H54 (cell line): ENCODE data around the gene RAI2.
"Not testable (repeated sequence)": the region's sequence is repeated elsewhere in the genome, so short reads cannot be mapped to it uniquely, and the experiment has no call there.

Experiments
- DNase-seq: peaks from one replicate; pipeline ENCODE4 v3.0.0; 2011; ENCODE audit warnings: low spot score, mixed read lengths; ENCODE audit not compliant: insufficient read length
- FAIRE-seq: peaks from 3 replicates; lab custom pipeline; 2011; peaks lifted over from hg19 to GRCh38; lab: Jason Lieb, UNC
- POLR2A ChIP-seq: IDR thresholded peaks from 2 replicates; pipeline ENCODE4 v1.6.1; 2011; ENCODE audit warnings: low read depth, mild to moderate bottlenecking, low read length

RAI2 gene

DNA sequence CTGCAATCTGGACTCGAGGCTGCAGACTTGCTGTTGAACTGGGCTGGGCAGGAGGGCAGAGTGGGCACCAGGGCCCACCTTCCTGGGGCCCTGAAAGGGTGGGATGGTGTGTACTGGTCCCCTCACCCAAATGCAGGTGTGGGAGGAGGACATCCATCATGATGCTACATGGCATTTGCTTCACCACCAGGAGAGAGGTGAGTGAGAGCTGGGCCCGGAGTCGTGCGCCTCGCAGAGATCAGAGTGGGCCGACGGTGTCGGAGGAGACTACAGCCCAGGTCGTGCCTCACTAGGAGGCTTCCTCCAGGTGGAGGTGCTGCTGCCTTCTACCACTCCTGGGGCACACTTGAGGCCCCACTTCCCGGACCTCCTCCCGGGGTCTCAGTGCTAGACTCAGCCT, 73.5 kb downstream of the RAI2 start:
- no peak for DNase-seq
- TF ChIP-seq POLR2A = no peak
- no peak for FAIRE-seq

- DNase-seq, FAIRE-seq: not testable (repeated sequence)
Measured at GRCh38 chrX:17786554-17787347, 74.3 kb downstream of the RAI2 start.

DNA sequence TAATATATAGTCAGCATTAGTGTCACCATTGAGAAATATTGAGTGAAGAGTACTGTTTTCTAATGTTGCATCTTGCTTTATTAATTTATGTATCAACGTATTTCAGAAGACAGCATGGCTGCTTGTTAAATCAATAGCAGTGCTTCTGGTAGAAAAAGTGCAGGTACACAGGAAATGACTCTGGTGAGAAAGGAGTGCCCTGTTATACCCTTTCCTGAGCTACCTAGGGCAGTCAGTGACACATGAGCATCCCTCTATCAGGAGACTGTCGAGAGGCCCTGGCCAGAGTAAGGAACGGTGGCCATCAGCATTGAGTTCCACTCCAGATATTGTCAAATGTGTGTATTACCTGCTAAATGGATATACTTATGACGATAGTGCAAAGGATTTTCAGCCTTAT, 81.7 kb downstream of the RAI2 start:
- TF ChIP-seq POLR2A = no peak
- DNase-seq (no peak), FAIRE-seq (no peak)

DNA sequence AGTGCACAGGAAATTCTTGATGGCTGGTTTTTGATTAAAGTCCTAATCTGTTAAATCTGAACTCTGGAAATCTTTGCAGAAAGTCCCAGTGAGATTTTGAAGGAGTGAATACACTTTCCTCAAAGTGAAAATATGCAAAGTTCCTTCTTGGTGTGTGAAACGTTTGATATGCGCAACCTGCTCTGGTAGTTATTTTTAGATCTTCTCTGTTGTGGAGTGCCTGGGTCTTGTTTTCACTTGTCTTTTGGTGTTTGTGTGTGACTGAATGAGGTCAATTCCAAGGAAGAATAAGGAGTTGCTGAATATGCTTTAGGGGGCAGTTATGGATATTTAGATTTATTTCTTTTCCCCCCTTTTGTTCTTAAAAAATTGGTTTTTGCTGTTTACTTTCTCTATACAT, 82.1 kb downstream of the RAI2 start:
- no peak for FAIRE-seq
- no peak for DNase-seq
- TF ChIP-seq POLR2A = no peak

GRCh38 chrX:17774053-17774452, 87.0 kb downstream of the RAI2 start:
- DNase-seq (no peak), FAIRE-seq (no peak)
- TF ChIP-seq POLR2A = no peak

DNA sequence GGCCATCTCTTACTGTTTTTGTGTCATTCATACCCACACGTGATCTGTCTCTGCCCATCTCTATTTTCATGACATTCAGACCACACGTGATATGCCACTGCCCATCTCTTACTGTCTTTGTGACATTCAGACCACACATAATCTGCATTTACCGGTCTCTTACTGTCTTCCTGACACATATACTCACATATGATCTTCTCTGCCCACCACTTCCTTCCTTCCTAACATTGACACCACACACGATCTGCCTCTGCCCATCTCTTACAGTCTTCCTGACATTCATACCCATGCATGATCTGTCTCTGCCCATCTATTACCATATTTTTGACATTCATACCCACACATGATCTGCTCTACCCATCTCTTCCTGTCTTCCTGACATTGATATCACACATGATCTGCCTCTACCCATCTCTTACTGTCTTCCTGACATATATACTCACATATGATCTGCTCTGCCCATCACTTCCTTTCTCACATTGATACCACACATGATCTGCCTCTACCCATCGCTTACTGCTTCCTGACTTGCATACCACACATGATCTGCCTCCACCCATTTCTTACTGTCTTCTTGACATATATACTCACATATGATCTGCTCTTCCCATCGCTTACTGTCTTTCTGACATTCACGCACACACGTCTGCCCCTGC, 87.7 kb downstream of the RAI2 start:
- DNase-seq (no peak), FAIRE-seq (no peak)
- TF ChIP-seq POLR2A = no peak

DNA sequence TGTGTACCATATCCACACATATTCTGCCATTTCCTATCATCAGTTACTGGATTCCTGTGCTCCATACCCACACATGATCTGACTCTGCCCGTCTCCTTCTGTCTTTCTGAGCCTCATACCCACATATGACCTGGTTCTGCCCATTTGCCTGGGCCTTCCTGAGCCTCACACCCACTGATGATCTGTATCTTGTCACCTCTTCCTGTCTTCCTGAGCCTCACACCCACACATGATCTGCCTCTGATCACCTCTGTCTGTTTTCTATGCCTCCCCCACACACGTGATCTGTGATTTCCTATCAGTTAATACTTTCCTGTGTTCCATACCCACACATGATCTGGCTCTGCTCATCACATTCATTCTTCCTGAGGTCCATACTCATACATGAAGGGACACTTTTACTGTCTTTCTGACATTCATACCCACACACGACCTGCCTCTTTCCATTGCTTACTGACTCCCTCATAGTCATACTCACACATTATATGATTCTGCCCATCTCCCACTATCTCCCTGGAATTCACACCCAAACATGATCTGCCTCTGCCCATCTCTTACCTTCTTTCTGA, 91.3 kb downstream of the RAI2 start:
- no peak for DNase-seq
- FAIRE-seq = no peak
- no peak for TF ChIP-seq POLR2A

GRCh38 chrX:17768997-17769396, 92.1 kb downstream of the RAI2 start:
- FAIRE-seq = no peak
- no peak for DNase-seq
- no peak for TF ChIP-seq POLR2A

DNA sequence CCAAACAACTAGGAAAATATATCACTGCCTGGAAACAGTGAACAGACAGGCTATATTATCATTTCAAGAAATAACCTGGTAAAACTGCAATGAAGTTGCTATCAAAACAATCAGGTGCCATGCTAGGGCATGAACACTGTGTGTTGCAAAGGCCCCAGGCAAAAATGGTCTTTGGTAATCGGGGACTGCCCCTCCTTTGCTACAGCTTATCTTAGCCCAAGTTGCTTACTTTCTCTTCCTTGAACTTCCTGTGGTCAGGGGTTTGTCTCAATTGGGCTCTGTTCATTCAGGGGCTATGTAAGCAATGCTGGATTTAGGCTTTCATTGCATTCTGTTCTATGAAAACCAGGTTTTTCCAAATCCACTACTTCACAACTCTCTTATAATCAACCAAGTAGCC, 93.4 kb downstream of the RAI2 start:
- FAIRE-seq = no peak
- TF ChIP-seq POLR2A = no peak
- DNase-seq = no peak

DNA sequence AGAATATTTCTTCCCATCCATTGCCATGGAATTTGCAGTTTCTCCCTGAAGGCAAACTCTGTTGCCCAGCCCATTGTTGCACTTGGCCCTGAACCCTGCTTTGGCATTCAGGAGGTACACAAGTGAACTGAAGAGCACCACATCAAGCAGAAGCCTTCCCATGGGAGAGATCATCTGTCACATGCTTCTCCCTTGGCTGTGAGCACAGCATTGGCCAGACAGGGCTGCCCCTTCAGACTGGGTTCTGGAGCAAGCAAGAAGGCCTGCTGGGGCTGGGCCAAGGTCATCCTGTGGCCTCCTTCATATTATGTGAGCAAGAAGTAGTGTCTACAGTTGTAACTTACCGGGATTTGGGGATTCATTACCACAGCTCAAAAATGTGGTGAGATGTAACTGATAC, 101.1 kb downstream of the RAI2 start:
- no peak for TF ChIP-seq POLR2A
- DNase-seq (no peak), FAIRE-seq (no peak)

DNA sequence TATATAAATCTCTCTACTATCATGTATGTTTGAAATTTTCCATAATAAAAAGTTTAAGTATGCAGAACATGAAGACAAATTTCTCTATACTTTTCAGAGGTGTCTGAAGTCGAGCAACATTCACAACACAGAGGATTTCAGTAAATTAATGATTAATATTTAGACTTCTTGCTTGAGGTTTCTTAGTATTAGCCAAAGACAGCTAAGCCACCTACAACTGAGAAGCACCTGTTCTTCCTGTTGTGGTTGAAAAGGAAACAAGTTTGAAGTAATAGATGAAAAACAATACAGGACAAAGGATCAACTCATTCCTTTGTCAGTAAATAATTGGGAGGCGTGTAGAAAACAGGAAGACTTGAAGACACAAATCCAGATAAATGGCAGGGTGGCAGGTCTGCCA, 102.7 kb downstream of the RAI2 start:
- DNase-seq (no peak), FAIRE-seq (no peak)
- TF ChIP-seq POLR2A = no peak

- no peak for TF ChIP-seq POLR2A
- DNase-seq = no peak
- FAIRE-seq = no peak
Measured at GRCh38 chrX:17750436-17750835, 110.7 kb downstream of the RAI2 start.
